Erythroblast (primary cell): ENCODE results near the gene CENPO.
A peak's percentile ranks its signal among the peaks of the same experiment; 100 is the strongest.

Source experiments
- DNase-seq, 2 experiments: peaks; one replicate each; lab custom pipeline; 2025; lab: John Stamatoyannopoulos, UW
- GATA1 ChIP-seq: IDR thresholded peaks from 2 replicates; pipeline ENCODE4 v1.6.1; 2011; ENCODE audit warnings: low read depth, mild to moderate bottlenecking, control low read depth, low read length, moderate library complexity
- POLR2A ChIP-seq: IDR thresholded peaks from 2 replicates; pipeline ENCODE4 v1.6.1; 2011; ENCODE audit warnings: mild to moderate bottlenecking, low read length

CENPO gene

GRCh38 chr2:24824966-24825882 is 32.0 kb downstream of the CENPO start:
- peak; percentile 52 to 67 for DNase-seq
- TF ChIP-seq GATA1 (no peak), POLR2A (no peak)

GRCh38 chr2:24825883-24826772 is 32.9 kb downstream of the CENPO start:
- TF ChIP-seq POLR2A: no peak
- TF ChIP-seq GATA1: no peak
- DNase-seq: no peak

- peak in 1 of 2 experiments; percentile 37 for DNase-seq
- TF ChIP-seq GATA1: no peak
- TF ChIP-seq POLR2A: no peak
Observed at GRCh38 chr2:24826773-24827145, 33.5 kb downstream of the CENPO start.

- DNase-seq: peak; percentile 82 to 88
- TF ChIP-seq POLR2A (no peak), GATA1 (no peak)
Observed at GRCh38 chr2:24827321-24828237, 34.4 kb downstream of the CENPO start.

- DNase-seq: no peak
- TF ChIP-seq POLR2A: no peak
- TF ChIP-seq GATA1: no peak
Observed at GRCh38 chr2:24828238-24828996, 35.2 kb downstream of the CENPO start.

- no peak for DNase-seq
- no peak for TF ChIP-seq GATA1
Observed at GRCh38 chr2:24830351-24830750, 37.1 kb downstream of the CENPO start.

- DNase-seq: no peak
- no peak for TF ChIP-seq POLR2A
- TF ChIP-seq GATA1: no peak
Observed at GRCh38 chr2:24830786-24831185, 37.6 kb downstream of the CENPO start.

- no peak for DNase-seq
- TF ChIP-seq GATA1 (no peak), POLR2A (no peak)
Observed at GRCh38 chr2:24831221-24832072, 38.2 kb downstream of the CENPO start.

GRCh38 chr2:24832073-24832461 is 38.8 kb downstream of the CENPO start:
- no peak for TF ChIP-seq GATA1
- no peak for TF ChIP-seq POLR2A
- no peak for DNase-seq

GRCh38 chr2:24832521-24832920 is 39.3 kb downstream of the CENPO start:
- DNase-seq: no peak
- TF ChIP-seq POLR2A (no peak), GATA1 (no peak)

GRCh38 chr2:24832931-24833701 is 39.9 kb downstream of the CENPO start:
- TF ChIP-seq POLR2A (no peak), GATA1 (no peak)
- no peak for DNase-seq
